Right renal cortex interstitium (tissue), 3 donors: Measurements from ENCODE around the gene NOTCH1. TPM values are rescaled to one million over a fixed set of nuclear protein-coding genes. Genes with fewer than 3 reads are reported as not detected.
"Not testable (repeated sequence)": the region's sequence is repeated elsewhere in the genome, so short reads cannot be mapped to it uniquely, and the experiment has no call there.

Experiments
- DNase-seq, 3 donors: peaks; one replicate each; pipeline ENCODE4 v3.0.0-alpha.2; 2013; ENCODE audit warnings: low read depth in 3 of 3, low spot score in 2 of 3
- polyA plus RNA-seq, 3 donors: library from polyadenylated mRNA; unstranded; fragments of 120-200 nt; gene quantifications; one replicate each; pipeline ENCODE4 v1.2.1, GENCODE V29; 2013; ENCODE audit not compliant: insufficient read length in 3 of 3

The NOTCH1 gene
- polyA plus RNA-seq, 3 donors: 21.0 to 24.5 (median 22.3) TPM

DNA sequence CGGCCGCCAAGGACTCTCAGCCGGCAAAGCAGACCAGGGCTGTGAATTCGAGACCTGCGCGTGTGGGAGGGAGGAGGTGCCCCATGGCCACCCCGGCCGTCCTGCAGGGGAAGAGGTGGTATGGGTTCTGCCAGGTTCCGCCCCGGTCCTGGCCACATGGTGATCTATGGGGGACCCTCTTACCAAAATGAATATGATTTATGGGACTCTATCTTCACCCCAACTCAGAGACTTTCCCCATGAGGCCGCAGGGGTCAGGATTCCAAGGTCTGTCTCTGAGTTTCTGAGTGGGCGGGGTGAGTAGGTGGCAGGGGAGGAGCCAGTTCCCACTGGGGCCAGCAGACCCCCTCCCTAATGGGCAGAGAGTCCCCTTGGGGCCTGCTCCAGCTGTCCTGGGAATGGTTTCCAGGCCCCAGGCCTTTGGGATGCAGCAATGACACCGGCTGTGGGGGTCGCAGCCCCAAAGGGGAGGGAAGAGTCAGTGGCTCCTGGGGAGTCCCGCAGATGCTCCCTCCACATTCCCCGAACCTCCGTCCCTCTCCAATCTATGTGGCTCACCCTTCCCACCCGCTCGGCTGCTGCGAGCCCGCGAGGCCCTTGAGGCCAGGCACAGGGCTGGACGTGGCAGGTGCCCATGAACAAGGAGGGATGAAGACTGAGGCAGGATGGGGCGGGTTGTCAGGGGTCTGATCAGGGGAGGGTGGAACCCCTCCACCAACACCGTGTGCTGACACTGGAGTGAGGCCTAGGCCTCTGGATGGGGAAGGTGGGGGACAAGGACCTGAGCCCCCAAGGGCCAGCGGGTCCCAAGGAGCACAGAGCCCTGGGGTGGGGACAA lies 20.1 kb upstream of the NOTCH1 start:
- no peak for DNase-seq

- no peak for DNase-seq
Measured at GRCh38 chr9:136565086-136565714, 19.4 kb upstream of the NOTCH1 start.

DNA sequence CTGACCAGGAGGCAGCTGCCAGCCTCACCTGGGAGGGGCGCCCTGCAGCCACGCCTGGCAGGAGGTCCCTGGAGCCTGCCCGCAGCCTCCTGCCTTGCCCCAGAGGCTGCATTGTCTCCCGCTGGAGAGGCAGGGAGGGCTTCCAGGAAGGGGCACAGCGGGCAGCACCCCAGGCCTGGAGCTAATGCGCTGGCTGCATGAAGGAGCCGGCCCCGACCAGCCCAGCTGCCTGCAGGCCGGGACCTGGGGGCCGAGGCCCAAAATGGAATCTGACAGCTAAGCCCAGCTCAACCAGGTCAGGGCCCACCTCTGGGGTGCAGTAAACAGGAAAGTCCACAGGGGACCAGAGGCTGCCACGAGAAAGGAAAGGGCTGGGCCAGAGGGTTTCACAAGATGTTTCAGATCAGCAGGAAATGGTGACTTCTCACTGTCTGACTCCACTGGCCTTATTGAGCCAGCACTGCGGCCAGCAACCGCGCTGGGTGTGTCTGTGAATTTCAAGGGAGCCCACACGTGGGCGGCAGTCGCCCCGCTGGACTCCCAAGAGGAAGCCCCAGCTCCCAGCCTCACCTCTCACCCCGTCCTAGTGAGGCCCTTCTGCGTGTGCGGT lies 18.6 kb upstream of the NOTCH1 start:
- no peak for DNase-seq

GRCh38 chr9:136563646-136564325 lies 17.9 kb upstream of the NOTCH1 start:
- DNase-seq: no peak

- no peak for DNase-seq
Measured at GRCh38 chr9:136562746-136563495, 17.1 kb upstream of the NOTCH1 start.

DNA sequence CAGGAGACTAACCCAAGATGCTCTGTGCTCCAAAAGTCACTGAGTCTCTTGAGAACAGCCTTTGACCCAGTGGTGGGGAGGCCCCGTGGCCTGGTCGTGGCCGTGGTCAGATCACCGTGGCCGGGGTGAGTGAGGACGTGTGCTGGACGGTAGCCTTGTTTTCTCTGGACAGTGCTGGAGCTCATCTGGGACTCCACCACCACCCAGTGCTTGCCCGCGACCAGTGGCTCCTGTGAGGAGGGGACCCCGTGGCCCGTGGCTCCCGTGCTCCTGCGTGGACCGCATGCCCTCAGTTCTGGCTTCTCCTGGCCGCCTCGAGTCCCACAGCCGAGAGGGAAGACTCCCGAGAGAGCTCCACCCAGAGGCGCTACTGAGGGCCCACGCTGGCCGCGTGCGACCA lies 15.9 kb upstream of the NOTCH1 start:
- no peak for DNase-seq

- DNase-seq: no peak
Measured at GRCh38 chr9:136560586-136560985, 14.7 kb upstream of the NOTCH1 start.

GRCh38 chr9:136559371-136559770 lies 13.5 kb upstream of the NOTCH1 start:
- DNase-seq: not testable (repeated sequence)

GRCh38 chr9:136558846-136559245 lies 13.0 kb upstream of the NOTCH1 start:
- not testable (repeated sequence) for DNase-seq

- no peak for DNase-seq
Measured at GRCh38 chr9:136558373-136558772, 12.5 kb upstream of the NOTCH1 start.

- no peak for DNase-seq
Measured at GRCh38 chr9:136557036-136557435, 11.2 kb upstream of the NOTCH1 start.

GRCh38 chr9:136556166-136556565 lies 10.3 kb upstream of the NOTCH1 start:
- DNase-seq: no peak

DNA sequence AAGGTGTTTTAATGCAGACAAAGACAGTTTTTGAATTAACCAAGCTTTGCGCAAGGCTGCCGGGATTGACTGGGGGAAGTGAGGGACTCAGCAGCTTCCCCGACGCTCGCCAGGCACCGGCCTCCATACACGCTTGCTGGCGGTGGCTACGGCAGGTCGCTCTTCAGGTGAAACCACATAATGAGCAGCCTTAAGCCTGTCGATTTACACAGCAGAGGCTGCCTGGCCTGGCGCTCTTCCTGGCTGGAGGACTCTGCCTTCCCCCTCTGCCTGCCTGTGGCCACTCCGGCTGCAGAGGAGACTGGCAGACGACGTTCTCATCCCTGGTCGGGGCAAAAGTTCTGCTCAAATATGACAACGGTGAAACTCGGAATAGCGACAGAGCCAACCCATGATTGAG lies 9.0 kb upstream of the NOTCH1 start:
- no peak for DNase-seq

DNA sequence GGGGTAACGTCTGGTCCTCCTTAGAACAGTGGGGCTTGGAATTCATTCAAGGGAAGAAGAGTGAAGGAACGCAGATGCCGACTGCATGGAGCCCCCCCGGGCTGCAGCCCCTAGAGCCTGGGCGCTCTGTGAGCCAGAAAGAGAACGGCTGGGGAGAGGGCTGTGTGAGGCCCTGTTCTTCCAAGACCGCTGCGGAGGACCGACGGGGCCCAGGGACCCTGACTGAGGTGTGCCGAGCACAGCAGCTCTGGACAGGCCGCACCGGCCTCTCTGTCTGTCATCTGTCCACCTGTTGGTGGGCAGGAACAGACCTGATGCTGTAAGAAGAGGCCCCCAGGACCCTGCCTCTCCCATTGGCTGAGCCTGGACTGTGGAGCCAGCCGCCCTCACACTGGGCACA lies 7.7 kb upstream of the NOTCH1 start:
- DNase-seq: no peak

- no peak for DNase-seq
Measured at GRCh38 chr9:136552117-136552703, 6.4 kb upstream of the NOTCH1 start.

- no peak for DNase-seq
Measured at GRCh38 chr9:136551401-136552116, 5.7 kb upstream of the NOTCH1 start.

- no peak for DNase-seq
Measured at GRCh38 chr9:136550439-136551289, 4.8 kb upstream of the NOTCH1 start.
